Measurements from ENCODE around the gene APOOL.

Gene APOOL

GRCh38 chrX:85084770-85085393, 81.2 kb downstream of the APOOL start:
- DNase-seq = no peak

GRCh38 chrX:85089321-85089840, 85.7 kb downstream of the APOOL start:
- DNase-seq = no peak

GRCh38 chrX:85107407-85107806, 103.7 kb downstream of the APOOL start:
- DNase-seq = no peak

GRCh38 chrX:85108165-85108564, 104.5 kb downstream of the APOOL start:
- no peak for DNase-seq

- no peak for DNase-seq
These were observed 105.6 kb downstream of the APOOL start for GRCh38 chrX:85109235-85109634.

GRCh38 chrX:85111347-85111746, 107.7 kb downstream of the APOOL start:
- DNase-seq = no peak

GRCh38 chrX:85112293-85112692, 108.6 kb downstream of the APOOL start:
- DNase-seq = no peak

- DNase-seq = no peak
These were observed 110.1 kb downstream of the APOOL start for GRCh38 chrX:85113746-85114145.

GRCh38 chrX:85114171-85114570, 110.5 kb downstream of the APOOL start:
- DNase-seq = no peak

GRCh38 chrX:85114776-85115175, 111.1 kb downstream of the APOOL start:
- no peak for DNase-seq

- DNase-seq = no peak
These were observed 111.6 kb downstream of the APOOL start for GRCh38 chrX:85115252-85115651.

GRCh38 chrX:85136409-85136808, 132.7 kb downstream of the APOOL start:
- no peak for DNase-seq

GRCh38 chrX:85139422-85139821, 135.7 kb downstream of the APOOL start:
- no peak for DNase-seq

GRCh38 chrX:85140964-85141363, 137.3 kb downstream of the APOOL start:
- DNase-seq = no peak

Data from T-helper 9 cell (primary cell).